Measurements from ENCODE around the gene TUBGCP2. TPM values are rescaled to one million over a fixed set of nuclear protein-coding genes. Genes with fewer than 3 reads are reported as not detected.

TUBGCP2 gene
- total RNA-seq, 1 experiment from 2014 or later: 92.2 TPM

GRCh38 chr10:133332936-133333699 lies 24.4 kb upstream of the TUBGCP2 start:
- TF ChIP-seq CTCF (IDR thresholded peaks at IDR 0.05; ENCODE audit: insufficient read depth in 1 of 2, low read depth in 1 of 2, low read length in 1 of 2, severe bottlenecking in 1 of 2, unreplicated experiment in 1 of 2): no peak

GRCh38 chr10:133329491-133330202 lies 21.0 kb upstream of the TUBGCP2 start:
- 0 out of 2 replicates have a peak, but pooled peaks cover 3% of the 10 kb centered on the region for H3K27me3 ChIP-seq (replicated peaks; ENCODE audit: control insufficient read depth, insufficient read depth, low read length)
- peak; percentile 88 to 93 for DNase-seq
- Mint-ChIP-seq H3K36me3 (ENCODE audit: insufficient read depth, unreplicated experiment) (peaks cover 6% of the 10 kb centered on the region), H3K4me3 (ENCODE audit: unreplicated experiment) (peak overlapping the region; percentile 66), H3K27me3 (ENCODE audit: insufficient read depth, unreplicated experiment) (peaks cover 32% of the 10 kb centered on the region), H3K9me3 (ENCODE audit: unreplicated experiment) (no peaks in the 10 kb centered on the region), H3K27ac (ENCODE audit: unreplicated experiment) (no peak overlapping the region), H3K4me1 (ENCODE audit: low read depth, unreplicated experiment) (peaks cover 7% of the 10 kb centered on the region)
- H3K4me1 ChIP-seq: peaks cover 12% of the 10 kb centered on the region
- no TSS peak for BruUV-seq (replicated peaks)
- peak; percentile 98 to 99 for TF ChIP-seq CTCF (IDR thresholded peaks at IDR 0.05; ENCODE audit: insufficient read depth in 1 of 2, low read depth in 1 of 2, low read length in 1 of 2, severe bottlenecking in 1 of 2, unreplicated experiment in 1 of 2)
- H3K4me3 ChIP-seq (ENCODE audit: low read depth, low read length): peak overlapping the region; percentile 11; the same call in 1 of the 2 replicates
- H3K9me3 ChIP-seq: peaks cover 5% of the 10 kb centered on the region; the same call in 1 of the 2 replicates
- POLR2A ChIA-PET: interaction anchor here (0.6 to 1.1 kb wide), 2 partner anchors 19 to 28 kb away, joined by 3 to 4 read pairs; partner anchors contain the start of gene FUOM
- CTCF ChIA-PET: interaction anchor here (0.6 to 2.1 kb wide), 13 partner anchors 10 to 153 kb away, joined by 3 to 11 read pairs (median 3); partner anchors contain the start of genes FUOM and MTG1
- intact Hi-C loops (cut with micrococcal nuclease; ENCODE audit: unreplicated experiment): loop anchor here (1.0 to 5.0 kb wide), 4 partner anchors 21 to 191 kb away; partner anchors contain the start of genes ECHS1 and MTG1
- no peaks in the 10 kb centered on the region for H3K36me3 ChIP-seq (ENCODE audit: control insufficient read depth, insufficient read depth, low read length)

More at GRCh38 chr10:133332936-133333699, 24.4 kb upstream of the TUBGCP2 start:
- Histone ChIP-seq H3K27me3 (replicated peaks; ENCODE audit: control insufficient read depth, insufficient read depth, low read length) (peaks cover 7% of the 10 kb centered on the region), H3K36me3 (ENCODE audit: control insufficient read depth, insufficient read depth, low read length) (no peaks in the 10 kb centered on the region), H3K9me3 (peaks cover 9% of the 10 kb centered on the region), H3K4me3 (ENCODE audit: low read depth, low read length) (no peak overlapping the region), H3K4me1 (peaks cover 22% of the 10 kb centered on the region)
- DNase-seq: no peak
- Mint-ChIP-seq H3K9me3 (ENCODE audit: unreplicated experiment) (no peaks in the 10 kb centered on the region), H3K36me3 (ENCODE audit: insufficient read depth, unreplicated experiment) (peaks cover 11% of the 10 kb centered on the region), H3K27me3 (ENCODE audit: insufficient read depth, unreplicated experiment) (peaks cover 32% of the 10 kb centered on the region), H3K27ac (ENCODE audit: unreplicated experiment) (no peak overlapping the region), H3K4me3 (ENCODE audit: unreplicated experiment) (no peak overlapping the region), H3K4me1 (ENCODE audit: low read depth, unreplicated experiment) (no peaks in the 10 kb centered on the region)
- intact Hi-C loops (cut with micrococcal nuclease; ENCODE audit: unreplicated experiment): no loop called here
- POLR2A ChIA-PET: no interaction called here
- BruUV-seq (replicated peaks): no TSS peak
- CTCF ChIA-PET: interaction anchor here (1.0 kb wide), 1 partner anchor 25 kb away, joined by 3 read pairs; the partner anchor contains the start of gene FUOM
